Mucosa of rectum (tissue), 2 donors: ENCODE measurements around the gene PCNX2.

ENCODE experiments used
- H3K27ac ChIP-seq, 2 donors: one replicate each; pipeline ENCODE4 v1.7.0; 2013; ENCODE audit warnings: inconsistent platforms in 2 of 2, low read depth in 2 of 2, low read length in 2 of 2
- H3K27me3 ChIP-seq, 2 donors: one replicate each; pipeline ENCODE4 v1.7.0; 2013; ENCODE audit warnings: low read length in 2 of 2; ENCODE audit not compliant: control insufficient read depth in 2 of 2, insufficient read depth in 2 of 2
- H3K36me3 ChIP-seq, 2 donors: one replicate each; pipeline ENCODE4 v1.7.0; 2013; ENCODE audit warnings: low read length in 2 of 2; ENCODE audit not compliant: control insufficient read depth in 2 of 2, insufficient read depth in 2 of 2
- H3K4me1 ChIP-seq, 2 donors: one replicate each; pipeline ENCODE4 v1.7.0; 2013; ENCODE audit warnings: low read length in 2 of 2, mild to moderate bottlenecking in 1 of 2; ENCODE audit not compliant: control insufficient read depth in 2 of 2, insufficient read depth in 2 of 2
- H3K4me3 ChIP-seq, 2 donors: one replicate each; pipeline ENCODE4 v1.7.0; 2013; ENCODE audit warnings: low read length in 2 of 2
- H3K9ac ChIP-seq, 2 donors: one replicate each; pipeline ENCODE4 v1.7.0; 2013; ENCODE audit warnings: low read length in 2 of 2, low read depth in 1 of 2, mild to moderate bottlenecking in 1 of 2
- H3K9me3 ChIP-seq, 2 donors: one replicate each; pipeline ENCODE4 v1.7.0; 2013; ENCODE audit warnings: low read length in 2 of 2; ENCODE audit not compliant: control insufficient read depth in 2 of 2
- donor health status: healthy.
- donor health status: Normal muscosa, but diverticular disease.

PCNX2 gene

DNA sequence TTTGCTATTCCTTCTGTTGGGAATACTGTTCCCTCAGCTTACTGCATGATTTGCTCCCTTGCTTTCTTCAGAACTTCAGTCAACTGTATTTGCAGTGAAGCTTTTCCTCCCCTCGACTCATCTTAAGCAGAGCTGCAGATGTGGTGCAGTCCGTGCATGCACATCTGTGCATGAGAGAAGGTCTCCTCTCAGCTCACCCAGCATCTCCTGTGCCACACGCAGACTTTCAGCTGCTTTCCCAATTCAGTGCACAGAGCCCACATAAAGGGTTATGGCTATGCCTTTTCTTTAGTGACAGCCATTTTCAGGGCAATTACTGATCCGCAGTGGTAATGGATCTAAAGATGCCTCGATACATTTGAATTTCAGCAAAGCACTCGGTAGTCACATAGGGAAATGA is 358.6 kb downstream of the PCNX2 start:
- Histone ChIP-seq H3K36me3 (no peaks in the 10 kb centered on the region), H3K4me1 (no peaks in the 10 kb centered on the region), H3K4me3 (no peak overlapping the region), H3K27me3 (no peaks in the 10 kb centered on the region), H3K27ac (no peak overlapping the region), H3K9ac (no peak overlapping the region), H3K9me3 (no peaks in the 10 kb centered on the region)
